ENCODE measurements around the gene FAF2.

- TF ChIP-seq, protein P1, sequence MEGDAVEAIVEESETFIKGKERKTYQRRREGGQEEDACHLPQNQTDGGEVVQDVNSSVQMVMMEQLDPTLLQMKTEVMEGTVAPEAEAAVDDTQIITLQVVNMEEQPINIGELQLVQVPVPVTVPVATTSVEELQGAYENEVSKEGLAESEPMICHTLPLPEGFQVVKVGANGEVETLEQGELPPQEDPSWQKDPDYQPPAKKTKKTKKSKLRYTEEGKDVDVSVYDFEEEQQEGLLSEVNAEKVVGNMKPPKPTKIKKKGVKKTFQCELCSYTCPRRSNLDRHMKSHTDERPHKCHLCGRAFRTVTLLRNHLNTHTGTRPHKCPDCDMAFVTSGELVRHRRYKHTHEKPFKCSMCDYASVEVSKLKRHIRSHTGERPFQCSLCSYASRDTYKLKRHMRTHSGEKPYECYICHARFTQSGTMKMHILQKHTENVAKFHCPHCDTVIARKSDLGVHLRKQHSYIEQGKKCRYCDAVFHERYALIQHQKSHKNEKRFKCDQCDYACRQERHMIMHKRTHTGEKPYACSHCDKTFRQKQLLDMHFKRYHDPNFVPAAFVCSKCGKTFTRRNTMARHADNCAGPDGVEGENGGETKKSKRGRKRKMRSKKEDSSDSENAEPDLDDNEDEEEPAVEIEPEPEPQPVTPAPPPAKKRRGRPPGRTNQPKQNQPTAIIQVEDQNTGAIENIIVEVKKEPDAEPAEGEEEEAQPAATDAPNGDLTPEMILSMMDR (IDR thresholded peaks at IDR 0.05) = no peak
- no peak for TF ChIP-seq POLR2A (IDR thresholded peaks at IDR 0.05)
- TF ChIP-seq POLR2AphosphoS5 (IDR thresholded peaks at IDR 0.05) = no peak
Measured at GRCh38 chr5:176485176-176485575, 37.0 kb downstream of the FAF2 start.
